SJSA1 (cell line): Measurements from ENCODE around the gene ZNF536. TPM values are rescaled to one million over a fixed set of nuclear protein-coding genes. Genes with fewer than 3 reads are reported as not detected.

Source experiments
- DNase-seq, 2 experiments: peaks; one replicate each; pipeline ENCODE4 v3.0.0-alpha.2; 2015 to 2020; ENCODE audit warnings: low spot score in 2 of 2, low read depth in 1 of 2
- H3K27ac ChIP-seq: fragments of 250-450 bp; sonication (Bioruptor Pico); 2 replicates; pipeline ENCODE4 v1.5.1; 2020; ENCODE audit warnings: mild to moderate bottlenecking, moderate library complexity
- H3K27me3 ChIP-seq: fragments of 250-450 bp; sonication (Bioruptor Pico); replicated peaks from 2 replicates; pipeline ENCODE4 v1.5.1; 2020; ENCODE audit warnings: mild to moderate bottlenecking, moderate library complexity
- H3K36me3 ChIP-seq: fragments of 250-450 bp; sonication (Bioruptor Pico); 2 replicates; pipeline ENCODE4 v1.5.1; 2020; ENCODE audit warnings: mild to moderate bottlenecking
- H3K4me1 ChIP-seq: fragments of 250-450 bp; sonication (Bioruptor Pico); replicated peaks from 2 replicates; pipeline ENCODE4 v1.6.1; 2021; ENCODE audit warnings: mild to moderate bottlenecking
- H3K4me3 ChIP-seq: fragments of 250-450 bp; sonication (Bioruptor Pico); 2 replicates; pipeline ENCODE4 v1.5.1; 2020; ENCODE audit warnings: mild to moderate bottlenecking
- H3K9me3 ChIP-seq: fragments of 250-450 bp; sonication (Bioruptor Pico); replicated peaks from 2 replicates; pipeline ENCODE4 v1.5.1; 2020; ENCODE audit warnings: mild to moderate bottlenecking
- total RNA-seq: library from RNA; depleted of rRNA; stranded (reverse); fragments of >200 nt; shearing (Covaris generic); gene quantifications from 2 replicates; pipeline ENCODE4 v1.2.3, GENCODE V29; 2014

Gene ZNF536
- total RNA-seq, 1 experiment from 2014 or later, result 0.79 TPM

GRCh38 chr19:30556230-30556711 lies 184.1 kb downstream of the ZNF536 start:
- Histone ChIP-seq H3K4me1 (peaks cover 21% of the 10 kb centered on the region), H3K27ac (no peak overlapping the region), H3K4me3 (no peak overlapping the region), H3K9me3 (no peaks in the 10 kb centered on the region), H3K27me3 (no peaks in the 10 kb centered on the region), H3K36me3 (no peaks in the 10 kb centered on the region)
- DNase-seq, result peak in 1 of 2 experiments; percentile 50

- H3K36me3 ChIP-seq, result no peaks in the 10 kb centered on the region
- no peak overlapping the region for H3K4me3 ChIP-seq
- no peaks in the 10 kb centered on the region for H3K9me3 ChIP-seq
- no peak for DNase-seq
- H3K27ac ChIP-seq, result no peak overlapping the region
- H3K4me1 ChIP-seq, result peaks cover 21% of the 10 kb centered on the region
- H3K27me3 ChIP-seq, result no peaks in the 10 kb centered on the region
Observed at GRCh38 chr19:30557212-30557611, 185.0 kb downstream of the ZNF536 start.

- Histone ChIP-seq H3K9me3 (no peaks in the 10 kb centered on the region), H3K27ac (no peak overlapping the region), H3K4me1 (peaks cover 21% of the 10 kb centered on the region), H3K27me3 (no peaks in the 10 kb centered on the region), H3K4me3 (no peak overlapping the region), H3K36me3 (no peaks in the 10 kb centered on the region)
- no peak for DNase-seq
Observed at GRCh38 chr19:30557927-30558557, 185.9 kb downstream of the ZNF536 start.

- H3K36me3 ChIP-seq, result no peaks in the 10 kb centered on the region
- H3K4me3 ChIP-seq, result no peak overlapping the region
- no peaks in the 10 kb centered on the region for H3K9me3 ChIP-seq
- H3K4me1 ChIP-seq, result peaks cover 21% of the 10 kb centered on the region
- H3K27ac ChIP-seq, result no peak overlapping the region
- no peak for DNase-seq
- H3K27me3 ChIP-seq, result no peaks in the 10 kb centered on the region
Observed at GRCh38 chr19:30558793-30559192, 186.6 kb downstream of the ZNF536 start.

- Histone ChIP-seq H3K27me3 (no peaks in the 10 kb centered on the region), H3K4me1 (peaks cover 23% of the 10 kb centered on the region), H3K9me3 (no peaks in the 10 kb centered on the region), H3K4me3 (no peak overlapping the region), H3K36me3 (no peaks in the 10 kb centered on the region), H3K27ac (no peak overlapping the region)
- DNase-seq, result no peak
Observed at GRCh38 chr19:30559446-30559845, 187.3 kb downstream of the ZNF536 start.

- no peaks in the 10 kb centered on the region for H3K9me3 ChIP-seq
- no peaks in the 10 kb centered on the region for H3K27me3 ChIP-seq
- no peak for DNase-seq
- no peaks in the 10 kb centered on the region for H3K36me3 ChIP-seq
- no peak overlapping the region for H3K4me3 ChIP-seq
- peaks cover 37% of the 10 kb centered on the region for H3K4me1 ChIP-seq
- no peak overlapping the region for H3K27ac ChIP-seq
Observed at GRCh38 chr19:30562981-30563380, 190.8 kb downstream of the ZNF536 start.

- no peaks in the 10 kb centered on the region for H3K9me3 ChIP-seq
- H3K36me3 ChIP-seq, result no peaks in the 10 kb centered on the region
- H3K27me3 ChIP-seq, result no peaks in the 10 kb centered on the region
- no peak overlapping the region for H3K4me3 ChIP-seq
- peaks cover 44% of the 10 kb centered on the region for H3K4me1 ChIP-seq
- H3K27ac ChIP-seq, result no peak overlapping the region
- no peak for DNase-seq
Observed at GRCh38 chr19:30563691-30564090, 191.5 kb downstream of the ZNF536 start.

- DNase-seq, result no peak
- Histone ChIP-seq H3K27ac (no peak overlapping the region), H3K9me3 (no peaks in the 10 kb centered on the region), H3K4me1 (peaks cover 45% of the 10 kb centered on the region), H3K27me3 (no peaks in the 10 kb centered on the region), H3K4me3 (no peak overlapping the region), H3K36me3 (no peaks in the 10 kb centered on the region)
Observed at GRCh38 chr19:30564551-30565011, 192.4 kb downstream of the ZNF536 start.

- no peak overlapping the region for H3K4me3 ChIP-seq
- no peak overlapping the region for H3K27ac ChIP-seq
- peaks cover 45% of the 10 kb centered on the region for H3K4me1 ChIP-seq
- peak; percentile 72 for DNase-seq
- H3K27me3 ChIP-seq, result no peaks in the 10 kb centered on the region
- no peaks in the 10 kb centered on the region for H3K36me3 ChIP-seq
- no peaks in the 10 kb centered on the region for H3K9me3 ChIP-seq
Observed at GRCh38 chr19:30565636-30566035, 193.5 kb downstream of the ZNF536 start.

GRCh38 chr19:30566681-30567420 lies 194.7 kb downstream of the ZNF536 start:
- Histone ChIP-seq H3K27me3 (no peaks in the 10 kb centered on the region), H3K36me3 (no peaks in the 10 kb centered on the region), H3K4me1 (peaks cover 45% of the 10 kb centered on the region), H3K4me3 (no peak overlapping the region), H3K27ac (peak overlapping the region; percentile 74), H3K9me3 (no peaks in the 10 kb centered on the region)
- DNase-seq, result peak; percentile 75 to 80

- peak; percentile 79 to 88 for DNase-seq
- no peak overlapping the region for H3K4me3 ChIP-seq
- no peaks in the 10 kb centered on the region for H3K27me3 ChIP-seq
- peaks cover 45% of the 10 kb centered on the region for H3K4me1 ChIP-seq
- H3K36me3 ChIP-seq, result no peaks in the 10 kb centered on the region
- no peaks in the 10 kb centered on the region for H3K9me3 ChIP-seq
- H3K27ac ChIP-seq, result peak overlapping the region; percentile 74
Observed at GRCh38 chr19:30567536-30568232, 195.5 kb downstream of the ZNF536 start.

GRCh38 chr19:30570194-30570593 lies 198.0 kb downstream of the ZNF536 start:
- Histone ChIP-seq H3K4me3 (no peak overlapping the region), H3K27ac (no peak overlapping the region), H3K27me3 (no peaks in the 10 kb centered on the region), H3K36me3 (no peaks in the 10 kb centered on the region), H3K4me1 (peaks cover 36% of the 10 kb centered on the region), H3K9me3 (no peaks in the 10 kb centered on the region)
- no peak for DNase-seq

- H3K4me1 ChIP-seq, result no peaks in the 10 kb centered on the region
- no peak overlapping the region for H3K4me3 ChIP-seq
- no peaks in the 10 kb centered on the region for H3K27me3 ChIP-seq
- no peaks in the 10 kb centered on the region for H3K36me3 ChIP-seq
- peaks cover 2% of the 10 kb centered on the region; the same call in 1 of the 2 replicates for H3K9me3 ChIP-seq
- DNase-seq, result no peak
- no peak overlapping the region for H3K27ac ChIP-seq
Observed at GRCh38 chr19:30577551-30578105, 205.4 kb downstream of the ZNF536 start.
